Neural progenitor cell (in vitro differentiated cells): ENCODE results near the gene TRIM22. TPM values are rescaled to one million over a fixed set of nuclear protein-coding genes. Genes with fewer than 3 reads are reported as not detected.
"Not testable (repeated sequence)": the region's sequence is repeated elsewhere in the genome, so short reads cannot be mapped to it uniquely, and the experiment has no call there.

Source experiments
- DNase-seq: peaks from one replicate; pipeline ENCODE4 v3.0.0-alpha.2; 2016; ENCODE audit warnings: low spot score
- H2AFZ ChIP-seq: fragments of 200-600 bp; sonication (generic); replicated peaks from 2 replicates; pipeline ENCODE4 v1.6.1; 2016; ENCODE audit warnings: antibody characterized with exemption
- H3F3A ChIP-seq: fragments of 200-600 bp; sonication (generic); 2 replicates; pipeline ENCODE4 v1.6.1; 2016; ENCODE audit warnings: antibody characterized with exemption, low read depth
- H3K27ac ChIP-seq: fragments of 200-600 bp; sonication (generic); 2 replicates; pipeline ENCODE4 v1.5.1; 2016; ENCODE audit warnings: mild to moderate bottlenecking
- H3K27me3 ChIP-seq: fragments of 200-600 bp; sonication (generic); 2 replicates; pipeline ENCODE4 v1.6.1; 2016; ENCODE audit warnings: mild to moderate bottlenecking, moderate library complexity
- H3K36me3 ChIP-seq: fragments of 200-600 bp; sonication (generic); 2 replicates; pipeline ENCODE4 v1.5.1; 2016
- H3K4me1 ChIP-seq: fragments of 200-600 bp; sonication (generic); 2 replicates; pipeline ENCODE4 v1.6.1; 2016; ENCODE audit warnings: mixed run types
- H3K4me2 ChIP-seq: fragments of 200-600 bp; sonication (generic); 2 replicates; pipeline ENCODE4 v1.6.1; 2016
- H3K4me3 ChIP-seq: fragments of 200-600 bp; sonication (generic); 2 replicates; pipeline ENCODE4 v1.5.1; 2016
- H3K79me2 ChIP-seq: fragments of 200-600 bp; sonication (generic); 2 replicates; pipeline ENCODE4 v1.6.1; 2016; ENCODE audit warnings: low read depth
- H3K9ac ChIP-seq: fragments of 200-600 bp; sonication (generic); 2 replicates; pipeline ENCODE4 v1.6.1; 2016
- H3K9me3 ChIP-seq: fragments of 200-600 bp; sonication (generic); 2 replicates; pipeline ENCODE4 v1.5.1; 2016; ENCODE audit warnings: low read depth
- H4K20me1 ChIP-seq: fragments of 200-600 bp; sonication (generic); 2 replicates; pipeline ENCODE4 v1.6.1; 2016; ENCODE audit warnings: low read depth
- H3K27ac Mint-ChIP-seq: 3 replicates; pipeline ENCODE4 v1.8.0; 2021; ENCODE audit warnings: mixed read lengths
- H3K27me3 Mint-ChIP-seq: 2 replicates; pipeline ENCODE4 v1.8.0; 2022; ENCODE audit warnings: low read depth, mild to moderate bottlenecking, inconsistent platforms, moderate library complexity, mixed read lengths; ENCODE audit not compliant: insufficient read depth
- H3K36me3 Mint-ChIP-seq: 3 replicates; pipeline ENCODE4 v1.8.0; 2021; ENCODE audit warnings: mixed read lengths
- H3K4me1 Mint-ChIP-seq: 3 replicates; pipeline ENCODE4 v1.8.0; 2021; ENCODE audit warnings: mixed read lengths
- H3K4me3 Mint-ChIP-seq: 3 replicates; pipeline ENCODE4 v1.8.0; 2021; ENCODE audit warnings: mild to moderate bottlenecking, moderate library complexity, mixed read lengths
- H3K9me3 Mint-ChIP-seq: 3 replicates; pipeline ENCODE4 v1.8.0; 2020; ENCODE audit warnings: mixed read lengths
- CTCF ChIP-seq: fragments of 200-600 bp; sonication (generic); IDR thresholded peaks from 2 replicates; pipeline ENCODE4 v1.5.1; 2017; ENCODE audit warnings: antibody characterized with exemption, mild to moderate bottlenecking
- EZH2 ChIP-seq: fragments of 200-600 bp; sonication (generic); IDR thresholded peaks from 2 replicates; pipeline ENCODE4 v1.6.1; 2017; ENCODE audit warnings: antibody characterized with exemption, mild to moderate bottlenecking, moderate library complexity
- EZH2phosphoT487 ChIP-seq: fragments of 200-600 bp; sonication (generic); IDR thresholded peaks from 2 replicates; pipeline ENCODE4 v1.6.1; 2017; ENCODE audit warnings: antibody characterized with exemption
- total RNA-seq: library from RNA; depleted of rRNA; stranded (reverse); fragments of >200 nt; gene quantifications from 2 replicates; pipeline ENCODE4 v1.2.3, GENCODE V29; 2015; ENCODE audit warnings: low replicate concordance

Gene TRIM22
- total RNA-seq, 1 donor from 2014 or later, result 21.3 TPM

GRCh38 chr11:5690736-5691135 is 1.1 kb downstream of the TRIM22 start:
- Histone ChIP-seq H2AFZ (peak overlapping the region; percentile 81), H3K4me1 (peaks cover 22% of the 10 kb centered on the region), H3K4me3 (no peak overlapping the region), H3K36me3 (no peaks in the 10 kb centered on the region), H3K79me2 (peaks cover 21% of the 10 kb centered on the region), H3F3A (peaks cover 28% of the 10 kb centered on the region), H3K27ac (peak overlapping the region; percentile 93), H3K4me2 (peak overlapping the region; percentile 69), H4K20me1 (no peaks in the 10 kb centered on the region), H3K27me3 (no peaks in the 10 kb centered on the region), H3K9me3 (no peaks in the 10 kb centered on the region), H3K9ac (no peak overlapping the region)
- Mint-ChIP-seq H3K4me3 (no peak overlapping the region), H3K36me3 (no peaks in the 10 kb centered on the region), H3K27me3 (no peaks in the 10 kb centered on the region), H3K27ac (no peak overlapping the region), H3K4me1 (peaks cover 7% of the 10 kb centered on the region), H3K9me3 (no peaks in the 10 kb centered on the region)
- no peak for DNase-seq
- TF ChIP-seq CTCF, result no peak

- Histone ChIP-seq H3K4me2 (peak overlapping the region; percentile 69), H3K79me2 (peaks cover 24% of the 10 kb centered on the region), H3K4me1 (peaks cover 22% of the 10 kb centered on the region), H2AFZ (peak overlapping the region; percentile 81), H3F3A (peaks cover 28% of the 10 kb centered on the region)
- not testable (repeated sequence) for DNase-seq, H3K4me3 Mint-ChIP-seq, H3K9me3 ChIP-seq, H3K9me3 Mint-ChIP-seq, H3K27me3 Mint-ChIP-seq, H3K36me3 ChIP-seq, H4K20me1 ChIP-seq, H3K9ac ChIP-seq, H3K27ac ChIP-seq, H3K36me3 Mint-ChIP-seq, H3K4me3 ChIP-seq, H3K27me3 ChIP-seq, H3K4me1 Mint-ChIP-seq, H3K27ac Mint-ChIP-seq
These were observed 1.8 kb downstream of the TRIM22 start for GRCh38 chr11:5691238-5691963.

- peaks cover 28% of the 10 kb centered on the region for H3F3A ChIP-seq
- H3K9ac ChIP-seq, result no peak overlapping the region
- H3K27me3 Mint-ChIP-seq, result no peaks in the 10 kb centered on the region
- DNase-seq, result no peak
- no peaks in the 10 kb centered on the region for H4K20me1 ChIP-seq
- H3K27ac ChIP-seq, result no peak overlapping the region
- no peaks in the 10 kb centered on the region for H3K9me3 ChIP-seq
- peaks cover 7% of the 10 kb centered on the region for H3K4me1 Mint-ChIP-seq
- H3K9me3 Mint-ChIP-seq, result no peaks in the 10 kb centered on the region
- no peak overlapping the region for H3K4me3 Mint-ChIP-seq
- H3K4me3 ChIP-seq, result no peak overlapping the region
- H2AFZ ChIP-seq, result no peak overlapping the region
- H3K79me2 ChIP-seq, result peaks cover 24% of the 10 kb centered on the region
- no peak overlapping the region for H3K4me2 ChIP-seq
- no peaks in the 10 kb centered on the region for H3K36me3 ChIP-seq
- no peaks in the 10 kb centered on the region for H3K27me3 ChIP-seq
- no peak overlapping the region for H3K27ac Mint-ChIP-seq
- peaks cover 22% of the 10 kb centered on the region for H3K4me1 ChIP-seq
- H3K36me3 Mint-ChIP-seq, result no peaks in the 10 kb centered on the region
- no peak for TF ChIP-seq EZH2phosphoT487
- no peak for TF ChIP-seq CTCF
- TF ChIP-seq EZH2, result no peak
These were observed 2.4 kb downstream of the TRIM22 start for GRCh38 chr11:5691964-5692361.

GRCh38 chr11:5694642-5695041 is 5.1 kb downstream of the TRIM22 start:
- no peak for TF ChIP-seq CTCF
- TF ChIP-seq EZH2, result no peak
- no peak for TF ChIP-seq EZH2phosphoT487
- Histone ChIP-seq H2AFZ (no peak overlapping the region), H3K4me1 (peaks cover 15% of the 10 kb centered on the region), H3K27ac (no peak overlapping the region), H3K4me3 (no peak overlapping the region), H3F3A (peaks cover 14% of the 10 kb centered on the region), H3K9me3 (no peaks in the 10 kb centered on the region), H4K20me1 (no peaks in the 10 kb centered on the region), H3K36me3 (no peaks in the 10 kb centered on the region), H3K27me3 (no peaks in the 10 kb centered on the region), H3K9ac (no peak overlapping the region), H3K4me2 (no peak overlapping the region), H3K79me2 (peaks cover 24% of the 10 kb centered on the region)
- Mint-ChIP-seq H3K36me3 (no peaks in the 10 kb centered on the region), H3K27me3 (no peaks in the 10 kb centered on the region), H3K9me3 (no peaks in the 10 kb centered on the region), H3K27ac (no peak overlapping the region), H3K4me3 (no peak overlapping the region), H3K4me1 (peaks cover 5% of the 10 kb centered on the region)
- no peak for DNase-seq
